Caco-2 (cell line): ENCODE results near the gene KIF20B. TPM values are rescaled to one million over a fixed set of nuclear protein-coding genes. Genes with fewer than 3 reads are reported as not detected.

ENCODE experiments used
- BruUV-seq: library from RNA; stranded (reverse); fragments of 400-500 nt; replicated peaks from 2 replicates; lab custom pipeline; 2021; lab: Mats Ljungman, UMichigan
- CTCF ChIA-PET: fragments of 300-600 bp; sonication (Branson Sonifier 250); formaldehyde crosslinking; loops from one replicate; lab custom pipeline; 2022; ENCODE audit warnings: antibody characterized with exemption; lab: Charles Lee
- POLR2A ChIA-PET: fragments of 300-600 bp; sonication (Branson Sonifier 250); formaldehyde crosslinking; loops from one replicate; lab custom pipeline; 2022; ENCODE audit warnings: antibody characterized with exemption; lab: Charles Lee
- DNase-seq, 2 experiments: peaks; one replicate each; pipeline versions ENCODE4 v3.0.0 to v3.0.0-alpha.2; 2020 to 2022
- H3K27me3 ChIP-seq: replicated peaks from 2 replicates; pipeline ENCODE4 v1.6.0; 2011; ENCODE audit warnings: low read length; ENCODE audit not compliant: control insufficient read depth, insufficient read depth
- H3K36me3 ChIP-seq: 2 replicates; pipeline ENCODE4 v1.5.1; 2011; ENCODE audit warnings: low read length; ENCODE audit not compliant: control insufficient read depth, insufficient read depth
- H3K4me1 ChIP-seq: fragments of 250-450 bp; sonication (Bioruptor Pico); 2 replicates; pipeline ENCODE4 v1.5.1; 2020; ENCODE audit warnings: mild to moderate bottlenecking
- H3K4me3 ChIP-seq: 2 replicates; pipeline ENCODE4 v1.5.1; 2011; ENCODE audit warnings: low read depth, mild to moderate bottlenecking, control low read depth, low read length
- H3K9me3 ChIP-seq: fragments of 250-450 bp; sonication (Bioruptor Pico); 2 replicates; pipeline ENCODE4 v1.5.1; 2020; ENCODE audit warnings: mild to moderate bottlenecking, moderate library complexity
- H3K27ac Mint-ChIP-seq: one replicate; pipeline ENCODE4 v1.8.0; 2022; ENCODE audit warnings: mixed read lengths; ENCODE audit not compliant: unreplicated experiment
- H3K27me3 Mint-ChIP-seq: one replicate; pipeline ENCODE4 v1.8.0; 2022; ENCODE audit warnings: mixed read lengths; ENCODE audit not compliant: insufficient read depth, unreplicated experiment
- H3K36me3 Mint-ChIP-seq: one replicate; pipeline ENCODE4 v1.8.0; 2022; ENCODE audit warnings: mild to moderate bottlenecking, mixed read lengths; ENCODE audit not compliant: insufficient read depth, unreplicated experiment
- H3K4me1 Mint-ChIP-seq: one replicate; pipeline ENCODE4 v1.8.0; 2022; ENCODE audit warnings: low read depth, mixed read lengths; ENCODE audit not compliant: unreplicated experiment
- H3K4me3 Mint-ChIP-seq: one replicate; pipeline ENCODE4 v1.8.0; 2022; ENCODE audit warnings: mild to moderate bottlenecking, moderate library complexity, mixed read lengths; ENCODE audit not compliant: unreplicated experiment
- H3K9me3 Mint-ChIP-seq: one replicate; pipeline ENCODE4 v1.8.0; 2022; ENCODE audit warnings: mixed read lengths; ENCODE audit not compliant: unreplicated experiment
- intact Hi-C: fragments of 100-400 bp; cut with micrococcal nuclease; formaldehyde crosslinking; loops from one replicate; pipeline ENCODE4 v1.10.0; 2022; ENCODE audit not compliant: unreplicated experiment
- total RNA-seq: library from RNA; stranded (reverse); gene quantifications from 2 replicates; pipeline ENCODE4 v1.2.3, GENCODE V29; 2022
- TF ChIP-seq, protein P1 (sequence below), 2 experiments: fragments of 200-600 bp in 1 of 2; IDR thresholded peaks; 1 replicate in 1 of 2; 2 replicates in 1 of 2; pipeline versions ENCODE4 v1.5.1 to v1.8.0; 2011 to 2022; ENCODE audit warnings: antibody characterized with exemption in 1 of 2, control low read depth in 1 of 2, inconsistent platforms in 1 of 2, low read depth in 1 of 2, low read length in 1 of 2, mild to moderate bottlenecking in 1 of 2, moderate library complexity in 1 of 2; ENCODE audit not compliant: insufficient read depth in 1 of 2, severe bottlenecking in 1 of 2, unreplicated experiment in 1 of 2

Gene KIF20B
- total RNA-seq, 1 experiment from 2014 or later, result 43.9 TPM

DNA sequence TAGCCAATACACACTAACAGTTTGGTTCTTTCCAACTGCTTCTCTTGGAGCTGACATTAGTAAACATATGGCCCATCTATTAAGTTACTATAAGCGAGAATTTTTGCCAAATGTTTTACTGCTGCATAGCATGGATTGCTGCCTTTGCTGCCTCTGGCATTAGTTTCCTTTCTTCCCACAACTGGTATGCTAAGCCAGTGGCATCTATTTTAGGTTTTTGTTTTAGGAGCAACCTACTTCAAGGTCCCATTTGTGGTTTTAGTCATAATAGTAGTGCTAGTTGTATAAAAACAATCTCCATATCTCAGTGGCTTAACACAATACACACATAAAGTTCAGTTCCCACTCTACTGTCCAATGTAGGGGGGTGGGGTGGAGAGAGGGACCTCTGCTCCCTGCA, 30.5 kb upstream of the KIF20B start:
- no peaks in the 10 kb centered on the region for H3K27me3 Mint-ChIP-seq
- DNase-seq, result no peak
- H3K4me1 Mint-ChIP-seq, result no peaks in the 10 kb centered on the region
- intact Hi-C loops, result no loop called here
- no peaks in the 10 kb centered on the region for H3K9me3 Mint-ChIP-seq
- H3K4me3 Mint-ChIP-seq, result no peak overlapping the region
- peaks cover 5% of the 10 kb centered on the region; the same call in 1 of the 2 replicates for H3K4me1 ChIP-seq
- ChIA-PET CTCF (no interaction called here), POLR2A (no interaction called here)
- H3K36me3 ChIP-seq, result no peaks in the 10 kb centered on the region
- H3K27ac Mint-ChIP-seq, result no peak overlapping the region
- no peak overlapping the region for H3K4me3 ChIP-seq
- no peaks in the 10 kb centered on the region for H3K27me3 ChIP-seq
- H3K36me3 Mint-ChIP-seq, result no peaks in the 10 kb centered on the region
- H3K9me3 ChIP-seq, result no peaks in the 10 kb centered on the region
- no TSS peak for BruUV-seq
- TF ChIP-seq, protein P1, sequence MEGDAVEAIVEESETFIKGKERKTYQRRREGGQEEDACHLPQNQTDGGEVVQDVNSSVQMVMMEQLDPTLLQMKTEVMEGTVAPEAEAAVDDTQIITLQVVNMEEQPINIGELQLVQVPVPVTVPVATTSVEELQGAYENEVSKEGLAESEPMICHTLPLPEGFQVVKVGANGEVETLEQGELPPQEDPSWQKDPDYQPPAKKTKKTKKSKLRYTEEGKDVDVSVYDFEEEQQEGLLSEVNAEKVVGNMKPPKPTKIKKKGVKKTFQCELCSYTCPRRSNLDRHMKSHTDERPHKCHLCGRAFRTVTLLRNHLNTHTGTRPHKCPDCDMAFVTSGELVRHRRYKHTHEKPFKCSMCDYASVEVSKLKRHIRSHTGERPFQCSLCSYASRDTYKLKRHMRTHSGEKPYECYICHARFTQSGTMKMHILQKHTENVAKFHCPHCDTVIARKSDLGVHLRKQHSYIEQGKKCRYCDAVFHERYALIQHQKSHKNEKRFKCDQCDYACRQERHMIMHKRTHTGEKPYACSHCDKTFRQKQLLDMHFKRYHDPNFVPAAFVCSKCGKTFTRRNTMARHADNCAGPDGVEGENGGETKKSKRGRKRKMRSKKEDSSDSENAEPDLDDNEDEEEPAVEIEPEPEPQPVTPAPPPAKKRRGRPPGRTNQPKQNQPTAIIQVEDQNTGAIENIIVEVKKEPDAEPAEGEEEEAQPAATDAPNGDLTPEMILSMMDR (IDR thresholded peaks at IDR 0.05; ENCODE audit: insufficient read depth in 1 of 2, low read depth in 1 of 2, low read length in 1 of 2, severe bottlenecking in 1 of 2, unreplicated experiment in 1 of 2), result no peak

- no peaks in the 10 kb centered on the region for H3K36me3 ChIP-seq
- Mint-ChIP-seq H3K9me3 (no peaks in the 10 kb centered on the region), H3K4me3 (no peak overlapping the region), H3K36me3 (no peaks in the 10 kb centered on the region), H3K4me1 (no peaks in the 10 kb centered on the region), H3K27ac (no peak overlapping the region), H3K27me3 (no peaks in the 10 kb centered on the region)
- no peaks in the 10 kb centered on the region for H3K9me3 ChIP-seq
- intact Hi-C loops, result no loop called here
- TF ChIP-seq, protein P1 (IDR thresholded peaks at IDR 0.05; ENCODE audit: insufficient read depth in 1 of 2, low read depth in 1 of 2, low read length in 1 of 2, severe bottlenecking in 1 of 2, unreplicated experiment in 1 of 2), result no peak
- BruUV-seq, result no TSS peak
- no peaks in the 10 kb centered on the region for H3K27me3 ChIP-seq
- peaks cover 4% of the 10 kb centered on the region; the same call in 1 of the 2 replicates for H3K4me1 ChIP-seq
- no peak for DNase-seq
- ChIA-PET CTCF (no interaction called here), POLR2A (no interaction called here)
- no peak overlapping the region for H3K4me3 ChIP-seq
Measured at GRCh38 chr10:89677341-89677740, 24.0 kb upstream of the KIF20B start.

DNA sequence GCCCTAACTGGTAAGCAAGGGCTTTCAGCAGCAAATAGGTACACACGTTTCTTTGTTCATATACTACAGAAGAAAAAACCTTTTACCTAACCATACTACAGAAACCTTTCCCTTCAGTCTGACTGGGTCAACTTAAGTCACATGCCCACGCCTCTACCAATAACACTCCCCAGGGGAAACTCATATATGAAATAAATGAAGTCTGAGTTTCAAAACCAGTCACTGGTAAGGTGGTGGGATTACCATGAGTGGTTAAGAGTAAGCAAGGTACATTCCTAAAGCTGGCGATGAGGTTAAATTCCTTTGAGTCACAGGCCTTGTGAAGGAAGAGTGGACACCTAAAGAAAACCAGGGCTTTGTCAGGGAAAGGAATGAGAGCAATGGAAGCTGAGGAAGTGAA, 21.4 kb upstream of the KIF20B start:
- DNase-seq, result no peak
- Mint-ChIP-seq H3K9me3 (no peaks in the 10 kb centered on the region), H3K27me3 (no peaks in the 10 kb centered on the region), H3K27ac (no peak overlapping the region), H3K4me1 (no peaks in the 10 kb centered on the region), H3K36me3 (no peaks in the 10 kb centered on the region), H3K4me3 (no peak overlapping the region)
- BruUV-seq, result no TSS peak
- CTCF ChIA-PET, result no interaction called here
- Histone ChIP-seq H3K36me3 (no peaks in the 10 kb centered on the region), H3K4me3 (no peak overlapping the region), H3K9me3 (no peaks in the 10 kb centered on the region), H3K4me1 (peaks cover 4% of the 10 kb centered on the region; the same call in 1 of the 2 replicates), H3K27me3 (no peaks in the 10 kb centered on the region)
- POLR2A ChIA-PET, result no interaction called here
- intact Hi-C loops, result no loop called here
- TF ChIP-seq, protein P1 (IDR thresholded peaks at IDR 0.05; ENCODE audit: insufficient read depth in 1 of 2, low read depth in 1 of 2, low read length in 1 of 2, severe bottlenecking in 1 of 2, unreplicated experiment in 1 of 2), result no peak
